Germinal center (tissue), 1 donor: ENCODE results near the gene LMBR1.
A peak's percentile ranks its signal among the peaks of the same experiment; 100 is the strongest.

Source experiments
- DNase-seq: peaks from one replicate; pipeline ENCODE4 v3.0.0; 2012; ENCODE audit warnings: mixed read lengths, low spot score

LMBR1 gene

GRCh38 chr7:156795415-156795814 is 97.6 kb downstream of the LMBR1 start:
- DNase-seq = no peak

GRCh38 chr7:156793334-156793733 is 99.6 kb downstream of the LMBR1 start:
- DNase-seq = no peak

GRCh38 chr7:156792611-156793010 is 100.4 kb downstream of the LMBR1 start:
- DNase-seq = no peak

GRCh38 chr7:156791241-156791640 is 101.7 kb downstream of the LMBR1 start:
- DNase-seq = no peak

- DNase-seq = no peak
Observed at GRCh38 chr7:156790264-156790663, 102.7 kb downstream of the LMBR1 start.

GRCh38 chr7:156785998-156786543 is 106.9 kb downstream of the LMBR1 start:
- DNase-seq = no peak

- DNase-seq = no peak
Observed at GRCh38 chr7:156783864-156784263, 109.1 kb downstream of the LMBR1 start.

- no peak for DNase-seq
Observed at GRCh38 chr7:156781972-156782371, 111.0 kb downstream of the LMBR1 start.

GRCh38 chr7:156780724-156781455 is 112.1 kb downstream of the LMBR1 start:
- DNase-seq = peak; percentile 55

GRCh38 chr7:156778668-156779067 is 114.3 kb downstream of the LMBR1 start:
- no peak for DNase-seq

- DNase-seq = no peak
Observed at GRCh38 chr7:156778201-156778600, 114.8 kb downstream of the LMBR1 start.

GRCh38 chr7:156777364-156778069 is 115.5 kb downstream of the LMBR1 start:
- no peak for DNase-seq

- no peak for DNase-seq
Observed at GRCh38 chr7:156776527-156776926, 116.5 kb downstream of the LMBR1 start.

GRCh38 chr7:156773966-156774365 is 119.0 kb downstream of the LMBR1 start:
- no peak for DNase-seq

- no peak for DNase-seq
Observed at GRCh38 chr7:156772725-156773124, 120.3 kb downstream of the LMBR1 start.

- no peak for DNase-seq
Observed at GRCh38 chr7:156768698-156769472, 124.1 kb downstream of the LMBR1 start.

- no peak for DNase-seq
Observed at GRCh38 chr7:156766666-156767065, 126.3 kb downstream of the LMBR1 start.

GRCh38 chr7:156765901-156766656 is 126.9 kb downstream of the LMBR1 start:
- DNase-seq = no peak

GRCh38 chr7:156764766-156765165 is 128.2 kb downstream of the LMBR1 start:
- no peak for DNase-seq

- DNase-seq = no peak
Observed at GRCh38 chr7:156764016-156764669, 128.8 kb downstream of the LMBR1 start.

GRCh38 chr7:156759579-156760202 is 133.3 kb downstream of the LMBR1 start:
- no peak for DNase-seq
